ENCODE measurements around the gene CHRDL1. TPM values are rescaled to one million over a fixed set of nuclear protein-coding genes. Genes with fewer than 3 reads are reported as not detected.

Gene CHRDL1
- total and polyA plus RNA-seq, 5 donors from 2014 or later: not detected

- Mint-ChIP-seq H3K27me3 (peaks cover 4% of the 10 kb centered on the region), H3K27ac (no peak overlapping the region), H3K4me1 (no peaks in the 10 kb centered on the region), H3K4me3 (no peak overlapping the region), H3K9me3 (peaks cover 0 to 1% (median 0%) of the 10 kb centered on the region in 7 donors), H3K36me3 (no peaks in the 10 kb centered on the region)
- Histone ChIP-seq H3K4me1 (ENCODE audit: control insufficient read depth, insufficient read depth, low read length, poor library complexity, severe bottlenecking) (no peaks in the 10 kb centered on the region), H3K27ac (ENCODE audit: insufficient read depth, low read length, poor library complexity, severe bottlenecking) (no peak overlapping the region), H3K36me3 (ENCODE audit: control insufficient read depth, insufficient read depth, low read length) (no peaks in the 10 kb centered on the region), H3K27me3 (ENCODE audit: control insufficient read depth, insufficient read depth, low read length) (no peaks in the 10 kb centered on the region), H3K9me3 (ENCODE audit: control insufficient read depth in 2 of 2, low read length in 2 of 2) (no peaks in the 10 kb centered on the region), H3K4me3 (ENCODE audit: low read depth, low read length) (no peak overlapping the region)
- DNase-seq (no peak), ATAC-seq (ENCODE audit: low read depth in 2 of 2) (no peak)
Observed at GRCh38 chrX:110805303-110805702, 9.7 kb upstream of the CHRDL1 start.

DNA sequence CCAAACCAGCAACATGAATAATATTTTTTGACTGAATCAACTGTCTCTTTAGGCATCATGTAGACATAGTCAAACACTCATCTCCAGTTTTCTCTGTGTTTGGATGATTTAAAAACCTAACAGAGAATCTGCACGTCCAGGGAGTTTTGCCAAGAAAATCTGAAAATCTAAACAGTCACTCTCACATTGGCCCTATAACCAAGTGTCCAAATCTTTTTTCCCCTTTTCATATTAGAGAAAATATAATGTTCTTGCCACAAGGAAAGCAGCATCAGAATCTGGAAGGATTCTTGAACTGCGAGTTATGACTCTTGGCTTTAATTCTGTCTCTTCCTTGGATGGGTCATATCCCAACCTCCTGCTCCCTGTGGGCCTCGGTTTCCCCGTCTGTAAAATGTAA, 8.8 kb upstream of the CHRDL1 start:
- Histone ChIP-seq H3K9me3 (ENCODE audit: control insufficient read depth in 2 of 2, low read length in 2 of 2) (no peaks in the 10 kb centered on the region), H3K27ac (ENCODE audit: insufficient read depth, low read length, poor library complexity, severe bottlenecking) (no peak overlapping the region), H3K36me3 (ENCODE audit: control insufficient read depth, insufficient read depth, low read length) (no peaks in the 10 kb centered on the region), H3K4me3 (ENCODE audit: low read depth, low read length) (no peak overlapping the region), H3K27me3 (ENCODE audit: control insufficient read depth, insufficient read depth, low read length) (no peaks in the 10 kb centered on the region), H3K4me1 (ENCODE audit: control insufficient read depth, insufficient read depth, low read length, poor library complexity, severe bottlenecking) (no peaks in the 10 kb centered on the region)
- DNase-seq (no peak), ATAC-seq (ENCODE audit: low read depth in 2 of 2) (no peak)
- Mint-ChIP-seq H3K36me3 (no peaks in the 10 kb centered on the region), H3K27ac (no peak overlapping the region), H3K27me3 (peaks cover 4% of the 10 kb centered on the region), H3K9me3 (peaks cover 0 to 1% (median 0%) of the 10 kb centered on the region in 7 donors), H3K4me3 (no peak overlapping the region), H3K4me1 (no peaks in the 10 kb centered on the region)

DNA sequence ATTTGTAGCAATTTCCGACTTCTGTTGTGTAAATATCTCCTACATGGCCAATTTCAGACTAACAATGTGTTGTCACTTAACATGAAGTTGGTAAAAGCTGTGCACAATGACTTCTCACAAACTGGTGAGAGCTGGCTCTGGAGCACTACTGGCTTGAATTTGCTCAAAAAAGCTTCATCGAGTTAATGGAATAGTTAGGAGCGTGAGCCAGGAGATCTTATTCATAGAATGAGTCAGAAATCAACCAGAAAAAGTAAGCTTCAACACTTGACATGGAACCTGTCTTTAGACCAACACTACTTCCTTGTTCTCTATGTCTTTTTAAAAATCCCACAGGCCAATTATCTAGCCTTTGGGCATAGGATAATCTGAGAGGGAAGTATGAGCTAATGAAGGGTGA, 7.9 kb upstream of the CHRDL1 start:
- peaks cover 4% of the 10 kb centered on the region for H3K27me3 Mint-ChIP-seq
- ATAC-seq (ENCODE audit: low read depth in 2 of 2) (no peak), DNase-seq (no peak)
- Histone ChIP-seq H3K4me1 (ENCODE audit: control insufficient read depth, insufficient read depth, low read length, poor library complexity, severe bottlenecking) (no peaks in the 10 kb centered on the region), H3K4me3 (ENCODE audit: low read depth, low read length) (no peak overlapping the region), H3K27me3 (ENCODE audit: control insufficient read depth, insufficient read depth, low read length) (no peaks in the 10 kb centered on the region), H3K36me3 (ENCODE audit: control insufficient read depth, insufficient read depth, low read length) (no peaks in the 10 kb centered on the region), H3K9me3 (ENCODE audit: control insufficient read depth in 2 of 2, low read length in 2 of 2) (no peaks in the 10 kb centered on the region), H3K27ac (ENCODE audit: insufficient read depth, low read length, poor library complexity, severe bottlenecking) (no peak overlapping the region)
- no peaks in the 10 kb centered on the region for H3K36me3 Mint-ChIP-seq
- H3K9me3 Mint-ChIP-seq: peaks cover 0 to 1% (median 0%) of the 10 kb centered on the region in 7 donors
- H3K4me1 Mint-ChIP-seq: no peaks in the 10 kb centered on the region
- H3K4me3 Mint-ChIP-seq: no peak overlapping the region
- no peak overlapping the region for H3K27ac Mint-ChIP-seq

- H3K4me3 Mint-ChIP-seq: no peak overlapping the region
- no peaks in the 10 kb centered on the region for H3K36me3 ChIP-seq (ENCODE audit: control insufficient read depth, insufficient read depth, low read length)
Observed at GRCh38 chrX:110796407-110796697, 735 bp upstream of the CHRDL1 start.

DNA sequence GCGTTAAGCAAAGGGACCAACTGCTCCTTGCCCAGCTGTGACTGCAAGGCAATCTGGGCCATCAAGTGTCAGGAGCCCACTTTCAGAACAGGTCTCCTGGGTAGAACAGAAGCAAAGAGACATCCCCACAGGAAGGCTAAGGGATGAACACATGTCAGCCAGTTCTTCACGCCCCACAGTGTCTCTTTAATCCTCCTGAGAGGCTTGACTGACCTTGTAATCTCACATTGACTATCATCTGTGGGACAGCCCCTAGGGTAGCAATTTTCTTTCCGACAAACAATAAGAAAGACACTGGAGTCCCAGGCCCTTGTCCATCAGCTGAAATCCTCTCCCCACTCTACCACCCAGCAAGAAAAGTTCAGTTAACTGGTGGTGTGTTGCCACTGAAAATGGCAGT, 1.0 kb downstream of the CHRDL1 start:
- no peak for DNase-seq
- Mint-ChIP-seq H3K27ac (no peak overlapping the region), H3K4me1 (peaks cover 0 to 2% (median 0%) of the 10 kb centered on the region in 4 donors), H3K4me3 (no peak overlapping the region), H3K36me3 (no peaks in the 10 kb centered on the region), H3K27me3 (peaks cover 22% of the 10 kb centered on the region), H3K9me3 (no peaks in the 10 kb centered on the region)
- Histone ChIP-seq H3K9me3 (ENCODE audit: control insufficient read depth in 2 of 2, low read length in 2 of 2) (no peaks in the 10 kb centered on the region), H3K27me3 (ENCODE audit: control insufficient read depth, insufficient read depth, low read length) (no peaks in the 10 kb centered on the region), H3K4me3 (ENCODE audit: low read depth, low read length) (no peak overlapping the region), H3K36me3 (ENCODE audit: control insufficient read depth, insufficient read depth, low read length) (no peaks in the 10 kb centered on the region), H3K4me1 (ENCODE audit: control insufficient read depth, insufficient read depth, low read length, poor library complexity, severe bottlenecking) (no peaks in the 10 kb centered on the region), H3K27ac (ENCODE audit: insufficient read depth, low read length, poor library complexity, severe bottlenecking) (no peak overlapping the region)
- no peak for ATAC-seq (ENCODE audit: low read depth in 2 of 2)

More at GRCh38 chrX:110796407-110796697, 735 bp upstream of the CHRDL1 start:
- no peak for ATAC-seq (ENCODE audit: low read depth in 2 of 2)
- H3K27ac ChIP-seq (ENCODE audit: insufficient read depth, low read length, poor library complexity, severe bottlenecking): no peak overlapping the region
- peaks cover 0 to 1% (median 0%) of the 10 kb centered on the region in 7 donors for H3K9me3 Mint-ChIP-seq
- peaks cover 0 to 2% (median 0%) of the 10 kb centered on the region in 4 donors for H3K4me1 Mint-ChIP-seq
- H3K4me1 ChIP-seq (ENCODE audit: control insufficient read depth, insufficient read depth, low read length, poor library complexity, severe bottlenecking): no peaks in the 10 kb centered on the region
- no peaks in the 10 kb centered on the region for H3K9me3 ChIP-seq (ENCODE audit: control insufficient read depth in 2 of 2, low read length in 2 of 2)
- no peak overlapping the region for H3K27ac Mint-ChIP-seq
- H3K27me3 Mint-ChIP-seq: peaks cover 22% of the 10 kb centered on the region
- no peak for DNase-seq
- no peaks in the 10 kb centered on the region for H3K36me3 Mint-ChIP-seq
- H3K27me3 ChIP-seq (ENCODE audit: control insufficient read depth, insufficient read depth, low read length): no peaks in the 10 kb centered on the region
- no peak overlapping the region for H3K4me3 ChIP-seq (ENCODE audit: low read depth, low read length)

- H3K4me3 Mint-ChIP-seq: no peak overlapping the region
- no peak for ATAC-seq (ENCODE audit: low read depth in 2 of 2)
- no peak overlapping the region for H3K4me3 ChIP-seq (ENCODE audit: low read depth, low read length)
- H3K36me3 ChIP-seq (ENCODE audit: control insufficient read depth, insufficient read depth, low read length): no peaks in the 10 kb centered on the region
- H3K9me3 ChIP-seq (ENCODE audit: control insufficient read depth in 2 of 2, low read length in 2 of 2): no peaks in the 10 kb centered on the region
- no peaks in the 10 kb centered on the region for H3K36me3 Mint-ChIP-seq
- H3K27me3 Mint-ChIP-seq: peaks cover 15% of the 10 kb centered on the region
- H3K27me3 ChIP-seq (ENCODE audit: control insufficient read depth, insufficient read depth, low read length): no peaks in the 10 kb centered on the region
- no peaks in the 10 kb centered on the region for H3K9me3 Mint-ChIP-seq
- H3K4me1 Mint-ChIP-seq: no peaks in the 10 kb centered on the region
- DNase-seq: no peak
- no peak overlapping the region for H3K27ac ChIP-seq (ENCODE audit: insufficient read depth, low read length, poor library complexity, severe bottlenecking)
- H3K27ac Mint-ChIP-seq: no peak overlapping the region
- H3K4me1 ChIP-seq (ENCODE audit: control insufficient read depth, insufficient read depth, low read length, poor library complexity, severe bottlenecking): no peaks in the 10 kb centered on the region
Observed at GRCh38 chrX:110791071-110791470, 4.5 kb downstream of the CHRDL1 start.

GRCh38 chrX:110786486-110786885, 9.1 kb downstream of the CHRDL1 start:
- Histone ChIP-seq H3K36me3 (ENCODE audit: control insufficient read depth, insufficient read depth, low read length) (no peaks in the 10 kb centered on the region), H3K4me1 (ENCODE audit: control insufficient read depth, insufficient read depth, low read length, poor library complexity, severe bottlenecking) (no peaks in the 10 kb centered on the region), H3K9me3 (ENCODE audit: control insufficient read depth in 2 of 2, low read length in 2 of 2) (no peaks in the 10 kb centered on the region), H3K4me3 (ENCODE audit: low read depth, low read length) (no peak overlapping the region), H3K27ac (ENCODE audit: insufficient read depth, low read length, poor library complexity, severe bottlenecking) (no peak overlapping the region), H3K27me3 (ENCODE audit: control insufficient read depth, insufficient read depth, low read length) (no peaks in the 10 kb centered on the region)
- Mint-ChIP-seq H3K27me3 (peaks cover under 1% of the 10 kb centered on the region), H3K4me3 (no peak overlapping the region), H3K36me3 (no peaks in the 10 kb centered on the region), H3K27ac (no peak overlapping the region), H3K4me1 (no peaks in the 10 kb centered on the region), H3K9me3 (no peaks in the 10 kb centered on the region)
- ATAC-seq (ENCODE audit: low read depth in 2 of 2) (no peak), DNase-seq (no peak)

DNA sequence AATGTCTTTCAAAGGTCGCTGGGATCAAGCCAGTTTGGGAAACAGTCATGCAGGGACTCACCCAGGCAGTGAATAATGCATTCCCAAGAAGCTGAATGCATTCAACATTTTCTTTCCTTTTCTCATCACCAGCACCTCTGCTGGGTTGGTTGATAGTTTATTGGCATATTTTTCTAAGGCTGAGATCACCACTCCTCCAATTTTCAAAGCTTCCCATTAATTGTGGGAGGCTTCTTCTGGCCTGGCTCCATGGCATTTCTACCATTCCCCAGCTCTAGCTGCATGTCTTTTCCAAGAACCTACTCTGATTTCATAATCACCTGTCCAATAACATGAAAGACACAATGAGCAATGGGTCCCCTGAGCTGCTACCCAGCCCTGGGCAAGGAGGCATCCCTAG, 35.8 kb downstream of the CHRDL1 start:
- no peaks in the 10 kb centered on the region for H3K4me1 ChIP-seq (ENCODE audit: control insufficient read depth, insufficient read depth, low read length, poor library complexity, severe bottlenecking)
- ATAC-seq (ENCODE audit: low read depth in 2 of 2) (no peak), DNase-seq (no peak)
- H3K27ac ChIP-seq (ENCODE audit: insufficient read depth, low read length, poor library complexity, severe bottlenecking): no peak overlapping the region
- H3K36me3 ChIP-seq (ENCODE audit: control insufficient read depth, insufficient read depth, low read length): no peaks in the 10 kb centered on the region
- Mint-ChIP-seq H3K4me3 (no peak overlapping the region), H3K27ac (no peak overlapping the region), H3K36me3 (no peaks in the 10 kb centered on the region), H3K9me3 (peaks cover 0 to 7% (median 0%) of the 10 kb centered on the region in 7 donors), H3K4me1 (no peaks in the 10 kb centered on the region), H3K27me3 (no peaks in the 10 kb centered on the region)
- H3K27me3 ChIP-seq (ENCODE audit: control insufficient read depth, insufficient read depth, low read length): no peaks in the 10 kb centered on the region
- H3K9me3 ChIP-seq (ENCODE audit: control insufficient read depth in 2 of 2, low read length in 2 of 2): peaks cover 0 to 5% of the 10 kb centered on the region in 2 experiments
- no peak overlapping the region for H3K4me3 ChIP-seq (ENCODE audit: low read depth, low read length)
